HUES48 (cell line): ENCODE data around the gene SERPINB7.

ENCODE experiments used
- H3K27ac ChIP-seq: one replicate; pipeline ENCODE4 v1.7.0; 2013; ENCODE audit warnings: low read depth, low read length, inconsistent platforms
- H3K27me3 ChIP-seq: 2 replicates; pipeline ENCODE4 v1.6.1; 2013; ENCODE audit warnings: mild to moderate bottlenecking, low read length; ENCODE audit not compliant: control insufficient read depth, insufficient read depth
- H3K36me3 ChIP-seq: 2 replicates; pipeline ENCODE4 v1.6.1; 2013; ENCODE audit warnings: low read length; ENCODE audit not compliant: control insufficient read depth, insufficient read depth
- H3K4me1 ChIP-seq: 2 replicates; pipeline ENCODE4 v1.6.1; 2013; ENCODE audit warnings: mild to moderate bottlenecking, low read length; ENCODE audit not compliant: control insufficient read depth, insufficient read depth
- H3K4me3 ChIP-seq: 2 replicates; pipeline ENCODE4 v1.5.1; 2013; ENCODE audit warnings: mild to moderate bottlenecking, low read depth, low read length
- H3K9ac ChIP-seq: 2 replicates; pipeline ENCODE4 v1.6.1; 2013; ENCODE audit warnings: mild to moderate bottlenecking, low read depth, low read length, moderate library complexity
- H3K9me3 ChIP-seq: 2 replicates; pipeline ENCODE4 v1.6.1; 2013; ENCODE audit warnings: low read length; ENCODE audit not compliant: control insufficient read depth, insufficient read depth

SERPINB7 gene

GRCh38 chr18:63788447-63789096 lies 13.4 kb downstream of the SERPINB7 start:
- no peaks in the 10 kb centered on the region for H3K9me3 ChIP-seq
- no peak overlapping the region for H3K27ac ChIP-seq
- H3K27me3 ChIP-seq: no peaks in the 10 kb centered on the region
- H3K4me1 ChIP-seq: no peaks in the 10 kb centered on the region
- H3K36me3 ChIP-seq: no peaks in the 10 kb centered on the region
- H3K4me3 ChIP-seq: no peak overlapping the region
- H3K9ac ChIP-seq: no peak overlapping the region

- H3K4me1 ChIP-seq: no peaks in the 10 kb centered on the region
- no peak overlapping the region for H3K27ac ChIP-seq
- H3K27me3 ChIP-seq: no peaks in the 10 kb centered on the region
- no peak overlapping the region for H3K9ac ChIP-seq
- no peaks in the 10 kb centered on the region for H3K36me3 ChIP-seq
- H3K4me3 ChIP-seq: no peak overlapping the region
- no peaks in the 10 kb centered on the region for H3K9me3 ChIP-seq
These were observed 14.1 kb downstream of the SERPINB7 start for GRCh38 chr18:63789327-63789726.

- Histone ChIP-seq H3K36me3 (no peaks in the 10 kb centered on the region), H3K4me3 (no peak overlapping the region), H3K9ac (no peak overlapping the region), H3K4me1 (no peaks in the 10 kb centered on the region), H3K27ac (no peak overlapping the region), H3K27me3 (no peaks in the 10 kb centered on the region), H3K9me3 (no peaks in the 10 kb centered on the region)
These were observed 20.4 kb downstream of the SERPINB7 start for GRCh38 chr18:63795606-63796005.

- no peaks in the 10 kb centered on the region for H3K9me3 ChIP-seq
- H3K4me3 ChIP-seq: no peak overlapping the region
- no peaks in the 10 kb centered on the region for H3K36me3 ChIP-seq
- no peaks in the 10 kb centered on the region for H3K4me1 ChIP-seq
- H3K27me3 ChIP-seq: no peaks in the 10 kb centered on the region
- H3K27ac ChIP-seq: no peak overlapping the region
- H3K9ac ChIP-seq: no peak overlapping the region
These were observed 24.0 kb downstream of the SERPINB7 start for GRCh38 chr18:63799189-63799588.

- H3K4me3 ChIP-seq: no peak overlapping the region
- H3K9ac ChIP-seq: no peak overlapping the region
- no peaks in the 10 kb centered on the region for H3K36me3 ChIP-seq
- no peaks in the 10 kb centered on the region for H3K27me3 ChIP-seq
- H3K4me1 ChIP-seq: no peaks in the 10 kb centered on the region
- H3K9me3 ChIP-seq: no peaks in the 10 kb centered on the region
- H3K27ac ChIP-seq: no peak overlapping the region
These were observed 26.1 kb downstream of the SERPINB7 start for GRCh38 chr18:63801343-63801742.

GRCh38 chr18:63808125-63808524 lies 32.9 kb downstream of the SERPINB7 start:
- Histone ChIP-seq H3K36me3 (no peaks in the 10 kb centered on the region), H3K9me3 (no peaks in the 10 kb centered on the region), H3K9ac (no peak overlapping the region), H3K27me3 (no peaks in the 10 kb centered on the region), H3K27ac (no peak overlapping the region), H3K4me1 (no peaks in the 10 kb centered on the region), H3K4me3 (no peak overlapping the region)

GRCh38 chr18:63817441-63818051 lies 42.3 kb downstream of the SERPINB7 start:
- Histone ChIP-seq H3K27me3 (no peaks in the 10 kb centered on the region), H3K4me3 (no peak overlapping the region), H3K4me1 (no peaks in the 10 kb centered on the region), H3K9me3 (no peaks in the 10 kb centered on the region), H3K27ac (no peak overlapping the region), H3K9ac (no peak overlapping the region), H3K36me3 (no peaks in the 10 kb centered on the region)

- Histone ChIP-seq H3K36me3 (no peaks in the 10 kb centered on the region), H3K9ac (no peak overlapping the region), H3K4me3 (no peak overlapping the region), H3K27me3 (no peaks in the 10 kb centered on the region), H3K4me1 (no peaks in the 10 kb centered on the region), H3K9me3 (no peaks in the 10 kb centered on the region), H3K27ac (no peak overlapping the region)
These were observed 43.0 kb downstream of the SERPINB7 start for GRCh38 chr18:63818212-63818611.

- no peaks in the 10 kb centered on the region for H3K9me3 ChIP-seq
These were observed 44.6 kb downstream of the SERPINB7 start for GRCh38 chr18:63819786-63820185.

GRCh38 chr18:63820694-63821093 lies 45.5 kb downstream of the SERPINB7 start:
- Histone ChIP-seq H3K27ac (no peak overlapping the region), H3K4me1 (no peaks in the 10 kb centered on the region), H3K9ac (no peak overlapping the region)

More at GRCh38 chr18:63819786-63820185, 44.6 kb downstream of the SERPINB7 start:
- Histone ChIP-seq H3K27ac (no peak overlapping the region), H3K4me1 (no peaks in the 10 kb centered on the region), H3K4me3 (no peak overlapping the region), H3K36me3 (no peaks in the 10 kb centered on the region), H3K9ac (no peak overlapping the region), H3K27me3 (no peaks in the 10 kb centered on the region)

GRCh38 chr18:63823516-63824219 lies 48.5 kb downstream of the SERPINB7 start:
- no peak overlapping the region for H3K9ac ChIP-seq
- H3K36me3 ChIP-seq: no peaks in the 10 kb centered on the region
- no peak overlapping the region for H3K27ac ChIP-seq
- H3K27me3 ChIP-seq: no peaks in the 10 kb centered on the region
- H3K9me3 ChIP-seq: no peaks in the 10 kb centered on the region
- 0 out of 2 replicates have a peak, but pooled peaks cover 3% of the 10 kb centered on the region for H3K4me1 ChIP-seq
- H3K4me3 ChIP-seq: no peak overlapping the region

More at GRCh38 chr18:63820694-63821093, 45.5 kb downstream of the SERPINB7 start:
- Histone ChIP-seq H3K4me3 (no peak overlapping the region), H3K36me3 (no peaks in the 10 kb centered on the region), H3K9me3 (no peaks in the 10 kb centered on the region), H3K27me3 (no peaks in the 10 kb centered on the region)
